ENCODE measurements around the gene SMARCA2.

The SMARCA2 gene

DNA sequence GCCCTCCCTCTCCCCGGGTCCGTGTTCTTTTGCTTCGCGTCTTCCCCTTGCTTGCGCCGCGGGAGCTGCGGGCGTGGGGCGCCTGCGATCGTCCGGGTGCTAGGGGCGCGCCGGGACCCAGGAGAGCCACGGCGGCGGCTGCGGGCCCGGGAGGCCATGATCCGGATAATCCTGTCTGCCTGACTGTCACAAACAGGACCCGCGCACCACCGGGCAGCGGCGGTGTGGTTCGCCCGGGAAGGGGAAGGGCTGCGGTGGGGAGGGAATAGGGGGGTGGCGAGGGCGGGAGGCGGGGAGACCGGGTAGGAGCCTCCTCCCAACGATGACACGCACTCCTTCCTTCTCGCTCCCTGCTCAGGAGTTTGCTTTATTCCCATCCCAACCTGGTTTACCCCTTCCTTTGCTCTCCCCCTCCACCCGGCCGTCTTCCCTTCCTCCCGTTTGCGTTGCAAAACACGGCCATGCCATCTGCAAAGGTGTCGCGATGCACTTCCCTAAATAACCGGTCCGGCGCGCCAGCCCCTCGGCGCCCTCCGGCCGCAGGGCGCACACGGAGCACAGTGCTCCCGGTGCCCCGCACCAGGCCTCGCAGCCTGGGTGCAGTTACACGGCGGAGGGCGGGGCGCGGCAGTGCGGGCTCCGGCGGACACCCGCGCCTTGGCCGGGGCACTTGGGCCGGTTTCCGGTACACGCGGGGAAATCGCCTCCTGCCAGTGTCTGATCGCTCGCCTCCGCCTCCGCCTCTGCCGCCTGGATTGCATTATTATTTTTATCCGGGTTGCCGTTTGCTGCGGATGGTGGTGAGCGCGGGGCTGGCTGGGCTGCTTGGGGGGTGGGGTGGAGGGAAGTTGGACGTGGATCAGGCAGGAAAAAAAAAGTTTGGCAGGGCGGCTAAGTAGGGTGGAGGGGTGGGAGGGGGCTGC, 1.5 kb downstream of the SMARCA2 start:
- DNase-seq (ENCODE audit: low read depth): peak; percentile 53

DNA sequence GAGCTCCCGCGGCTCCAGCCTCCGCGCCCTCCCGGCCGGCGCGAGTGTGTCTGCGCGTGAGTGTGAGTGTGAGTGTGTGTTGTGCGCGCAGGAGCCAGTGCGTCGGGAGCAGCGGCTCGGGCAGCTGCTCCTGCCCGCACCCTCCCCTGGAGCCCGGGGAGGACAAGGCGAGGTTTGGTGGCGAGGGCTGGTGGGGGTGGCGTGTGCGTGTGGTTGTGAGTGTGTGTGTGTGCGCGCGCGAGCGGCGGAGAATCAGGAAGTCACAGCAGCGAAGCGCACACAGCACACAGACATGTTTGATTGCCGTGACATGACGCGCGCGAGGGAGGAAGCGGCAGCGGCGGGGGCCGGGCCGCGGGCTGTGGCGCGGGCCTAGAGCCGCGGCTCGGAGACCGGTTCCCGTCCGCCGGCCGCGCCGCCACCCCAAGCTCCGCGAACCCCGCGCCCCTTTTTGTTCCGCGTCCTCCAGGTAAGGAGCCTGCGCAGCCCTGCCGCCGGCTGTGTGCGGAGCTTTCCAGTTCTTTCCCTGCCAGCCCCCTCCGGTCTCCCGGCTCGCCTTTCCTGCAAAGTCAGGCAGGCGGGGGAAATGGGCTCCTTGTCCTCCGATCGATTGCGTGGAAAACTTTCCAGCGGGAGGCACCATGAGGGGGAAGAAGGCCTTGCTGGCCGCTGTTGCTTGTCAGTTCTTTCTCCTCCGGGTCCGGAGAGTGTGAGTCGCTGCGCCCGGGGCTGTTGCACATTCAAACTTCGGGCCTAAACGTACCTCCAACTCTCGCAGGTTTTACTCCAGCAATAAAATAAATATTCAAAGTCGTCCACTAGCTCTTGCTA, 2.4 kb downstream of the SMARCA2 start:
- peak; percentile 50 for DNase-seq (ENCODE audit: low read depth)

DNA sequence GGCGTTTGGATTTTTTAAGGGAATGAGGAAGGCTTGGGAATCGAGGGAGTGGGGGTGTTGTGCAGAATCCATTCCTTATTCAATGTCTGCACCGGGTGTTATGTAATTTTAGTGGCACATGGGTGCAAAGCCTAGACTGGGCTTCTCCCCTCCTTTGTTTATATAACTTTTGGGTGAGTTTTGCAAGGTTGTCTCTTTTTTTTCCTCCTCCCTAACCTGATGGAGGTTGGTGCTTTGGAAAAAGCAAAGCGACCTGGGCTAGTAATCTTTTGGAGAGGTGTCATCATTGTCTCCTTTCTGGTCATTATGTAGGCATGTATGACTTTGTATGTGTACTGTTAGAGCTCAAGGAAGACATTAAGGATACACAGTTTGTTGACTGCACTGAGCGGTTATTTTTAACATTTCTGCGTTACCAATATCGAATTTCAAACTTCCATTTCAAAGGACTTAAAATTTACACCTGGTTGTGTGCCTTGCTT, 3.1 kb downstream of the SMARCA2 start:
- no peak for DNase-seq (ENCODE audit: low read depth)

DNA sequence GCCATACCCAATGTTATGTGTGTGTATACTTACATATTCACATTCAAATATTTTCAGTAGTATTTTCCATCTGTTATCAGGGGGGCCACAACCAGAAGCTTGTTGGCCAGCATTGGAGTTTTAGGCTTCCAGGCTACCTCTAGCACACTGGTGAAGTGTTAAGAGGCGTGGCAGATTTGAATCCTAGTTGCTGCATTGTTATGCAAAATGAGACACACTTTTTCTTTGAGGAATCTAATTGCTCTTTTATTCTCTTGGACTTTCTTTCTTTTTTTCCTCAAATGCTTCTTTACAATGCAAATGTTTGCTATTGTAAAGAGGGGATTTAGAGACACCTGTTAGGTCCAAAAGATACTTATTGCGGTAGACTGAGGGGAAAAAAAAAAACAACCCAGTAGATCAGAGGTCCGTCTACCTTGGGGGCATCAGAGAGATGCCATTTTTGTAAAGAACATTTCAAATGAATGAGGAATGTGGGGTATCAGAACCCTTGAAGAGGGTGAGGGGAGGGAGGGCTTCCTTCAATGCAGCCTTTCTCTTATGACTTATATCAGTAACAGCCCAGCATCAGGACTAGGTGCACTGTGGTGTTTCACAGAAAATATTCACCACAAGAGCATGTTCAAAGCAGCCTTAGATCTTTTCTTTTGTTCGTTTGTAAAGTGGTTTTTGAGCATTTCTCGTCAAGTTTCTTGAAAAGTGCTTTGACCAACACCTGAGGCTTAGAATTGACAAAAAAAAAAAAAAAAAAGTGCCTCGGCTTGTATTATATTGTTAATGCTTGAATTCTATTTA, 3.8 kb downstream of the SMARCA2 start:
- no peak for DNase-seq (ENCODE audit: low read depth)

DNA sequence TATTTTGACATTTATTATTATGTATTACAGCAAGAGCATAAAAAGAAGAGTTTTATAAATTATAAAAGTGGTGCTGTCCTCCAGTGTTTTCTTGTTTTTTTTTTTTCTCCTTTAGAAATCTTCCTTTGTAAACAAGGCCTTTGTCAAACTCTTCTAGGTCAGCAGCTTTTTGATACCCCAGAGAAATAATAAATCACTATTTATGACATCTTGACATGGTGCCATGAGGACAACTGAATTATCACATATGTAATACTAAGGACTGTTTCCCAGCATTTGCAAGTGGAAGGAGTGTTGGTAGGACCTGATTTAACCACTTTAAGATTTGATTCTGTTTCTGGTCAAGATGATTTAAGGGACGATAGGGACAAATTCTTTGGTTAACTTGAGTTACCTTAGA, 4.6 kb downstream of the SMARCA2 start:
- no peak for DNase-seq (ENCODE audit: low read depth)

DNA sequence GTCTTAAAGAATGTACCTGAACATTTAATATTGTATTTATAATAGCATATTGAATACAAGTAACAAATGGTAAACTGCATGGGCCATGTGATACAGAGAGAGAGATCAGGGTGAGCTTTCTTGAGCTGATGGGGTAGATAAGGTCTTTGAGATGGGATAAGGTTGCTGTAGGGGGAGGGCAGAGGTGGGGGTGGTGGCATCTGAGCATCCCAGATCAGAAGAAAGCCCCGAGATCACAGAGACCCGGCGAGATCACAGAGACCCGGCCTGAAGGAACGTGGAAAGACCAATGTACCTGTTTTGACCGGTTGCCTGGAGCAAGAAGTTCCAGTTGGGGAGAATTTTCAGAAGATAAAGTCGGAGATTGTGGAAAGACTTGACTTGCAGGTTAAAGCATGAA, 6.6 kb downstream of the SMARCA2 start:
- no peak for DNase-seq (ENCODE audit: low read depth)

DNA sequence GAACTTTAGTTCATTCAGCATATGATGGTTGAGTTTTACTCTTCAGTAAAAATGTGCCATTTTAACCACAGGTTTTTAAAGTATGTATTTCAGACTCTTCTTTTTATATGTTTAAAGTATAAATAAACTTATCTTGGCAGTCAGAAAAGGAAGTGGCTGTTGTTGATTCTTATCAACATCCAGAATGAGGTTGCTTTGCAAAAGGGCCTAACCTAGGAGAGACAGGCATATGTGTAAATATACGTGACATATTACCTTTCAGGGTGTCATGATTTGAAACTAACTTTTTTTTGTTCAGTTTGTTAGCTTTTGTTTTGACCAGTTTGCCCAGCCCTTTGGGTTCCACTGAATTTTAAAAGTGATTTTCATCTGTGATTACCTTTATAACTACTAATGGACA, 7.4 kb downstream of the SMARCA2 start:
- DNase-seq (ENCODE audit: low read depth): no peak

DNA sequence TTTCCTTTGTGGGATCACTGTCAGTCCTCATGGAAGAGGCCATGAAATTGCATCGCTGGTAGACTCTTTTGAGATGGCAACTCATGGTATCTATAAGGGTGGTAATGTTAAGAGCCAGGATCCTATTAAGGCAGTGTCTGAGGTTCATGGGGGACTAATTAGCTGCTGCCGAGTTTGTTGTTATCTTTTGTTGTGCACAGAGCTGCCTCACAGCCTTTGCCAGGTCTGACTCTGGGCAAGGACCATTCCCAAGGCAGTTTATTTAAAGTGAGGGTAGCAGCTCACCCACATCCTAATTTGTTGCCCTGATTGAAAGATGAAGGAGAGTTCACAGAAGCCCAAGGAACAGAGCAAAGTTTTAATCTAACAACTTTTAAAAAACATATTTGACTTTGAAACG, 7.9 kb downstream of the SMARCA2 start:
- DNase-seq (ENCODE audit: low read depth): no peak

DNA sequence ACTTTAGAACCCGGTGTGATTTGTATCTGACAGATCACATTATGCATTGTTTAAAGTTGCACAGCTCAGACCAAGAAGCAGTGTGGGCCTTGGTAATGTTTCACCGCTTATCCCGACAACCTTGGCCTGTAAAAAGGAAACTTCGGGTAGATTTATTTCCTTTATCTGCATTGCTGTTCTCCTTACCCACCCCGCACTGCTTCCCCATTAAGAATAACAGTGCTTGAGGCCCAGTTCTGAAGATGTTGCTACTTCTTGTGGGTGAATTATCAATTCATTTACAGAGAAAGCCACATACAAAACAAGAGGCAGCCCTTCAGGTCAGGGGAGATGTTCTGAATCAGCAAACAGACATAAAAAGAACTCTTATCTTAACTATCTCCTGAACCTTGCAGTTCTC, 8.4 kb downstream of the SMARCA2 start:
- no peak for DNase-seq (ENCODE audit: low read depth)

DNA sequence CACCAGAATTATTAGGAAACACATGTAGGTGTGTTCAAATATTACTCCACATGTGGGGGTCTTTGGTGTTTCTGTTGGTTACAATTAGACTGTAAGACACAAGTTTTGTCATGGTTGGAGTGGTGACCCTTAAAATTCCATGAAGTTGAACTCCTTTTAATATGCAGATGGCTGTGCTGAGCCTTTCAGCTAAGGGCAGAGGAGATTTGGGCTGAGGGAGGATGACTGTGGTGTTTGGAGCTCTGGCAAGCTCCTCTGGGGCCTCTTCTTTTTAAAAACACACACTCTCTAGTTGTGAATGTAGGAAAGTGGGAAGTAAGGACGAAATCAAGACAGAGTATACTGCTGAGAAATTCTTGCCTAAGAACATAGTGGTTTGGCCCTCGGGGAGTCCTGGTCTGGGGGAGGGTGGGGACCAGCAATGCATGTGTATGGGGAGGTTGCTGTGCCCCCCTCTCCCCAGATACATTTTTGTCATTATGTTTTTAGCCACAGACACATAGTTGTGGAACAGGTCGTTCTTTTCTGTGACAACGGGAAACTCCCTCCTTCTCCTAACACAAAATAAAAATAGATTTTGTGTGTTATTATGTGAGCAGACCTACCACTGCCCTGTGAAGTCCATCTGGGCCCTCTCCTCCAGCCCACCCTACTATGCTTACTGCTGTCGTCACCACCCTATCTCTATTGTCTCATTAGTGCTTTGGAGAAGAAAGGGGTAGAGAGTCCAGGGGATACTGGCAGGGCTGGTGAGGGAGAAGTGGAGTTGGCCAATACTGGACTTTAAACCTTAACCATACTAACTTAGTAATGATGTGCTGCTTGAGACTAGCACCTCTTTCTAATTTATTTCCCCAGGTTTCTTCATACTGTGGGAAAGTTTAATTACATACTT, 10.0 kb downstream of the SMARCA2 start:
- DNase-seq (ENCODE audit: low read depth): no peak

DNA sequence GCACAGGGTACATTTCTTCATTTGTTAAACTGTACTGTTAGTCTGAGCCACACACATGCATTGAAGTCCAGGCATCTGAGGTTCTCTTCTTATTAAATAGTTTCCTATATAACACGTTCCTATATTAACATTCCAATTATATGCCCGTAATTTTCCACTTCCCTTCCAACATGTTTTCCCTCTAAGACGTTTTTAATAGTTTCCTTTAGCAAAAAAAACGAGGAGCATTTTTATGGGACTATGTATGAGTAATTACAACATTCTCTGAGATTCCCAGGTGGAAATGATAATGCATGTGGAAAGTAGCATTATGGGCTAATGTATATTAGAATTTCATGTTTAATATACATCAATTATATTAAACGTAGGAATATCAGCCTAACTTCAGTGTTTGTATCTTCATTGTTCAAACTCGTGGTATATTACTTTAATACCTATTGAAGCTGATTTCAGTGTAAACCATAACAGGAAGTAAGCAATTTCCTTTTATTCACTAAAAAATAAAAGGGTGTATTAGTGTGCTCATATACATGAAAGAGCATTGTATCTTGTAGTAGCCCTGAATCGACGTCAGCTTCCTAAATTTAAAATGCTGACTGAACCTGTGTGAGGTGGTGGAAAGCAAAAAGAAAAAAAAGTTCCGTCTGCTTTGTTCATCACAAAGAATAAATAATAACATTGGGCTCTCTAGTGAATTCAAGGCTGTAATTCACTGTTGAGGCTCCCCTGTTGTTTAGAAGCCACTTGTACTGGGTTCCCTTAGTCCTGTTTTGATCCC, 11.3 kb downstream of the SMARCA2 start:
- no peak for DNase-seq (ENCODE audit: low read depth)

DNA sequence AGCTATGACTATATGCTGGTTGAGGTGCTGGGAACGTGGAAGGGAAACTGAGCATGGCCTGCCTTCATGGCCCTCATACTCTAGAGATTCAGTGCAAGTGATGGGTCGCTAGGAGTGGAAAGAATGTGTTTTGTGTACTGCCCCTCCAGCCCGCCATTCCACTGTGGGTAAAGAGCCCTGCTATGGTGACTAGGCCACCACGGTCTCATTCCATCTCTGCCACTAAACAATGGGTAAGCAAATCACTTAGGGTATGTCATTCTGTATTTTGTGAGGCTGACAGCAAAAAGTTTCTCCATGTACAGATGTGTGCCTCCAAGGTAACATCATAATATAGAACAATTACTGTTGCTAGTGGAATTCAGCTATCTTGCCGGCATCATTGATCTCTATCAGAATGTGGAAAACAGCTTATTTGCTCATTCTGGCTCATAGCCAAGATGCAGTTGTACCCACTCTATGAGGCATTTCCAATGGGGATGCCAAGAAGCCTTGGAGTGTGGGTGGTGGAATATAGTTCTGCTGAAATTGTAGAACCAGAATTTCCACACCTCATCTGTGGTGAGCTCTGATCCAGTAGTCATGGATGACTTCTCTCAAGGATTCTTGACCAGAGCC, 12.5 kb downstream of the SMARCA2 start:
- DNase-seq (ENCODE audit: low read depth): no peak

DNA sequence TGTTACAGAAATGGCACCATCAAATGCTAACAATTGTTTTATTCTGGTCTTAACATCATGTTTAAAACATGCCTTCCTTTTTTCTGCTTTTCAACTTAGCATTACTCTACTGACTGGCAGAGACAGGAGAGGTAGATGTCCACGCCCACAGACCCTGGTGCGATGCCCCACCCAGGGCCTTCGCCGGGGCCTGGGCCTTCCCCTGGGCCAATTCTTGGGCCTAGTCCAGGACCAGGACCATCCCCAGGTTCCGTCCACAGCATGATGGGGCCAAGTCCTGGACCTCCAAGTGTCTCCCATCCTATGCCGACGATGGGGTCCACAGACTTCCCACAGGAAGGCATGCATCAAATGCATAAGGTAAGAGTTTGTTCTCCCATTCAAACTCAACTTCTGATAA, 13.7 kb downstream of the SMARCA2 start:
- no peak for DNase-seq (ENCODE audit: low read depth)

DNA sequence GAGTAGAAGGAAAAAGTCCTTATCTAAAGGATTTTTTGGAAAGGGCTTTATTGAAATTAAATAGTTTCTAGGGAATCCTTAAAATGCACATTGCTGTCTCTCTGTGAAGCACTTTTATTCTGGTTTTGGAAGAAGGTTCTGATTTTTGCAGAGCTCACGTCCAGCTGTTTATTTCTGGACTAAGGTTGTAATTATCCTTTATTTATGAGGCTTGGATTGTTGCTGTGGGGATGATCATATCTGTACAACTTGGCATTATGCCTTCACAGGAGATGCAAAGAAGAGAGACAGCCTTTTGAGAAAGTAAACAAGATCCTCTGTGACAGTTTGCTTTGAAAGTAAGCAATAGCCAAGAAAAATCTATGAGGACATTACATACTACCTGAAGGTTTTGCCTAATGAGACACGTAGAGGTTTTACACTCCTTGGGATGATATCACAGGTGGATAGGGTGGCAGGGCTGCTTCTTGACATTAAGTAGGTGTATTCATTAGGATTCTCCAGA, 14.6 kb downstream of the SMARCA2 start:
- DNase-seq (ENCODE audit: low read depth): no peak

DNA sequence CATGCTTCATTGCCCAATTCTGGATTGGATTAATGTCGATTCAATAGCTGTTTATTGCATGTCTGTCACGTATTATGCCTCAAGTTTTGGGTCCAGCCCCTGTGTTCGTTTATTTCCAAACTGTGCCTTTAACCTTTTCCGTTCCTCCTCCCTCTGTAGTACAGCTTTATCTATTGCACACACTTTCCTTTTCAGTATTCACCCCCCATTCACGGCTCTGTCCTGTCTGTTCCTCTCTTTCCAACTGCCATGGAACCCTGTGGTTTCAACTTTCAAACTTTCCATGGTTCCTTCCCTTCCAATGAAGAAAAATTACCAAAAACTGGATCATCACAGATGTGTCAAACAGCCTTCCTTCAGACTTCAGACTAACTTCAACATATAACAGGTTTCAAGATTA, 17.1 kb downstream of the SMARCA2 start:
- no peak for DNase-seq (ENCODE audit: low read depth)

DNA sequence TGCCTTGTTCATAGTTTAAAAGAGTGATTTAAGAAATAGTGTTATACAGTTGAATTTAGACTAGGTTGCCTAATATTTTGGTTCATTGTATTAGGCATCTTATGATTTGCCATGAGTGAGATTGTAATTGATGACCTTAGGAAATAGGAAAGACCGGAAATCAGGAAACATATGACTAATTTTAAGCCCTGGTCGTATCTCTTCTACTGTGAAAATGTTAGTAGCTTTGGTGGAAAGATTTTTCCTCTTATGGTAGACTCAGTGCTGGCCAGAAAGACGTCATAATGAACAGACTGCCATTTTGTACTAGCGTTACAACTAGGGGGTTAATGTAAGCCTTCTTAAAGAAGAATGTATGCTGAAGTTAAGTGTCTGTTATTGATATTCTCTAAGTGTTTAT, 21.7 kb downstream of the SMARCA2 start:
- no peak for DNase-seq (ENCODE audit: low read depth)

DNA sequence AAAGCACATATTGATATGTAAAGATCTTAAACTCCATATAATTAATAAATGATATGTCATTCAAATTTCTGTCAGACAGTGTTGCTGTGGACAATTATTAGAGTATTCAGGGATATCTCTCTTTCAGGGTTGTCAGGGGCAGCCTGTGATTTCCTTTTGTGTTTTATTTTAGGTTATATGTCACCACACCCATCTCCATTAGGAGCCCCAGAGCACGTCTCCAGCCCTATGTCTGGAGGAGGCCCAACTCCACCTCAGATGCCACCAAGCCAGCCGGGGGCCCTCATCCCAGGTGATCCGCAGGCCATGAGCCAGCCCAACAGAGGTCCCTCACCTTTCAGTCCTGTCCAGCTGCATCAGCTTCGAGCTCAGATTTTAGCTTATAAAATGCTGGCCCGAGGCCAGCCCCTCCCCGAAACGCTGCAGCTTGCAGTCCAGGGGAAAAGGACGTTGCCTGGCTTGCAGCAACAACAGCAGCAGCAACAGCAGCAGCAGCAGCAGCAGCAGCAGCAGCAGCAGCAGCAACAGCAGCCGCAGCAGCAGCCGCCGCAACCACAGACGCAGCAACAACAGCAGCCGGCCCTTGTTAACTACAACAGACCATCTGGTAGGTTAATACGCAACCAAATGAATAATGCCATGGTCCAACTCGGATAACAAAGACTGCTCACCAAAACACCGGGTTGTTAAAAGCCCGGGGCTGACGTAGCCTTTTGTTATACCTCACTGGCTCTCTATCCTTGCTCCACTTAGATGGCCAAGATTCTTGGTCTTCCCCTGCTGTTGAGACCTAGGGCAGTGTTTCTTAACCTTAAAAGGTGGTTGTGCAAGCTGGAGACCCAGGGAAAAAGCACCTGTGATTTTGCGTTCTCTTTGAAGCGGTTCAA, 24.4 kb downstream of the SMARCA2 start:
- DNase-seq (ENCODE audit: low read depth): no peak

DNA sequence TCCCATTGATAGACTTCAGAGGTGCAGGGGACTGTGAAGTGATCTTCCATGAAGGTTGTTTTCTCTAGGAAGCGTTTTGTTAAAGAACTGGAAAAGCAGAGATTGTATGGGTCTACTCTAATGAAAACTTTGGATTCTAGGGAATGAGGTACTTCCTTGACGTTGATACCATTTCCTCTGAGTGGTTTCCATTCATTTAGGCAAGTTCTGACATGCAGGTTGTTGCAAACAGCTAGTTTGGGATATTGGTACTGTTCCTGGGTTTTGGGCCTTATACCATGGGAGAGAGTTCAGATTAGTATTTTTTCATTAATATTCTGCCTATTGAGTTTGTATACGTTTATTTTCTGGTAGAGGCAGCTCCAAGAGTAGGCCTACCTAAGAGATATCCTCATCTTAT, 25.7 kb downstream of the SMARCA2 start:
- DNase-seq (ENCODE audit: low read depth): no peak

DNA sequence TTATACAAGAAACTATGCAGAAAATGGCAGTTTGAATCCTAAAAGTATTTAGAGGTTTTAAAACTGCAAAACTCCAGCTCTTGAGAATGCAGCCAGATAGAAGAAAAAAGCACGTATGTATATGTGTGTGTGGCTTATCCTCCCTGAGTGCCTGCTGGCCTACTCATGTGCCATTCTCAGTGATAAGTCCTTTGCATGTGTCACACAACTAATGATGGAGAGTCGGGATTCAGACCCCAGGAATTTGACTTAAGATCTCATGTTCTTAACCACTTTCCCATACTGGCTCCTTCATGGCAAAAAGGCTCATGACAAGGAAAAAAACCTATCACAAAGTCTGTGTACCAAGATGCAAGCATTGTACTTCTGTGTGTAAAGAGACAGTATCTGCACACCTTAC, 26.6 kb downstream of the SMARCA2 start:
- no peak for DNase-seq (ENCODE audit: low read depth)
